Neural progenitor cell (in vitro differentiated cells): Measurements from ENCODE around the gene DOHH. TPM values are rescaled to one million over a fixed set of nuclear protein-coding genes. Genes with fewer than 3 reads are reported as not detected.
A peak's percentile ranks its signal among the peaks of the same experiment; 100 is the strongest.

Source experiments
- DNase-seq: peaks from one replicate; pipeline ENCODE4 v3.0.0-alpha.2; 2016; ENCODE audit warnings: low spot score
- H2AFZ ChIP-seq: fragments of 200-600 bp; sonication (generic); replicated peaks from 2 replicates; pipeline ENCODE4 v1.6.1; 2016; ENCODE audit warnings: antibody characterized with exemption
- H3F3A ChIP-seq: fragments of 200-600 bp; sonication (generic); 2 replicates; pipeline ENCODE4 v1.6.1; 2016; ENCODE audit warnings: antibody characterized with exemption, low read depth
- H3K27ac ChIP-seq: fragments of 200-600 bp; sonication (generic); 2 replicates; pipeline ENCODE4 v1.5.1; 2016; ENCODE audit warnings: mild to moderate bottlenecking
- H3K27me3 ChIP-seq: fragments of 200-600 bp; sonication (generic); 2 replicates; pipeline ENCODE4 v1.6.1; 2016; ENCODE audit warnings: mild to moderate bottlenecking, moderate library complexity
- H3K36me3 ChIP-seq: fragments of 200-600 bp; sonication (generic); 2 replicates; pipeline ENCODE4 v1.5.1; 2016
- H3K4me1 ChIP-seq: fragments of 200-600 bp; sonication (generic); 2 replicates; pipeline ENCODE4 v1.6.1; 2016; ENCODE audit warnings: mixed run types
- H3K4me2 ChIP-seq: fragments of 200-600 bp; sonication (generic); 2 replicates; pipeline ENCODE4 v1.6.1; 2016
- H3K4me3 ChIP-seq: fragments of 200-600 bp; sonication (generic); 2 replicates; pipeline ENCODE4 v1.5.1; 2016
- H3K79me2 ChIP-seq: fragments of 200-600 bp; sonication (generic); 2 replicates; pipeline ENCODE4 v1.6.1; 2016; ENCODE audit warnings: low read depth
- H3K9ac ChIP-seq: fragments of 200-600 bp; sonication (generic); 2 replicates; pipeline ENCODE4 v1.6.1; 2016
- H3K9me3 ChIP-seq: fragments of 200-600 bp; sonication (generic); 2 replicates; pipeline ENCODE4 v1.5.1; 2016; ENCODE audit warnings: low read depth
- H4K20me1 ChIP-seq: fragments of 200-600 bp; sonication (generic); 2 replicates; pipeline ENCODE4 v1.6.1; 2016; ENCODE audit warnings: low read depth
- H3K27ac Mint-ChIP-seq: 3 replicates; pipeline ENCODE4 v1.8.0; 2021; ENCODE audit warnings: mixed read lengths
- H3K27me3 Mint-ChIP-seq: 2 replicates; pipeline ENCODE4 v1.8.0; 2022; ENCODE audit warnings: low read depth, mild to moderate bottlenecking, inconsistent platforms, moderate library complexity, mixed read lengths; ENCODE audit not compliant: insufficient read depth
- H3K36me3 Mint-ChIP-seq: 3 replicates; pipeline ENCODE4 v1.8.0; 2021; ENCODE audit warnings: mixed read lengths
- H3K4me1 Mint-ChIP-seq: 3 replicates; pipeline ENCODE4 v1.8.0; 2021; ENCODE audit warnings: mixed read lengths
- H3K4me3 Mint-ChIP-seq: 3 replicates; pipeline ENCODE4 v1.8.0; 2021; ENCODE audit warnings: mild to moderate bottlenecking, moderate library complexity, mixed read lengths
- H3K9me3 Mint-ChIP-seq: 3 replicates; pipeline ENCODE4 v1.8.0; 2020; ENCODE audit warnings: mixed read lengths
- EZH2 ChIP-seq: fragments of 200-600 bp; sonication (generic); IDR thresholded peaks from 2 replicates; pipeline ENCODE4 v1.6.1; 2017; ENCODE audit warnings: antibody characterized with exemption, mild to moderate bottlenecking, moderate library complexity
- EZH2phosphoT487 ChIP-seq: fragments of 200-600 bp; sonication (generic); IDR thresholded peaks from 2 replicates; pipeline ENCODE4 v1.6.1; 2017; ENCODE audit warnings: antibody characterized with exemption
- total RNA-seq: library from RNA; depleted of rRNA; stranded (reverse); fragments of >200 nt; gene quantifications from 2 replicates; pipeline ENCODE4 v1.2.3, GENCODE V29; 2015; ENCODE audit warnings: low replicate concordance
- TF ChIP-seq, protein P1 (sequence below): fragments of 200-600 bp; sonication (generic); IDR thresholded peaks from 2 replicates; pipeline ENCODE4 v1.5.1; 2017; ENCODE audit warnings: antibody characterized with exemption, mild to moderate bottlenecking

The DOHH gene
- total RNA-seq, 1 donor from 2014 or later: 0.69 TPM

DNA sequence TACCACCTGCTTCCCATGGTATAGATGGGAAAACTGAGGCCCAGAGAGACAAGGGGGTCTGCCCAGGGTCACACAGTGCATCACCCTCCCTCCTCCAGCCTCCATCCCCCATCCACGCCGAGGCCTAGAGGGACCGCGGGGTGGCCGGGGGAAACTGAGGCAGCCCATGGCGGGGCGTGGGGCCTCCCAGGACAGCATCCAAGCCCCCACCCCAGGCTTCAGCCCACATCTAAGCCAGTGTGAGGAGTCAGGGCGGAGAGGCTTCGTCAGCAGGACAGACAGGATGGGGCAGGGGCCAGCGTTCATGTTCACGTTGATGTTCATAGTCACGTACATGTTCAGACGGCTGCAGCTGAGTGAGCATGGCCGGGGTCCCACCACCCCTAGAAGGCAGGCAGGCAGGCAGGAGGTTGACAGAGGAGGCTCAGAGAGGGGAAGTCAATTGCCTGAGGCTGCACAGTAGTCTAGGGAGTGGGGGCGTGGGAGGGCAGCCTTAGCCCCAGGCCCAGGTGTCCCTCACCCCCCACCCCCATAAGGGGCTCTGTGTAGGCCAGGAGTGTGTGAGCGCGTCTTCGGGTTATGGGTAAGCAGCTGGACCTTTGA is 43.4 kb downstream of the DOHH start:
- TF ChIP-seq, protein P1, sequence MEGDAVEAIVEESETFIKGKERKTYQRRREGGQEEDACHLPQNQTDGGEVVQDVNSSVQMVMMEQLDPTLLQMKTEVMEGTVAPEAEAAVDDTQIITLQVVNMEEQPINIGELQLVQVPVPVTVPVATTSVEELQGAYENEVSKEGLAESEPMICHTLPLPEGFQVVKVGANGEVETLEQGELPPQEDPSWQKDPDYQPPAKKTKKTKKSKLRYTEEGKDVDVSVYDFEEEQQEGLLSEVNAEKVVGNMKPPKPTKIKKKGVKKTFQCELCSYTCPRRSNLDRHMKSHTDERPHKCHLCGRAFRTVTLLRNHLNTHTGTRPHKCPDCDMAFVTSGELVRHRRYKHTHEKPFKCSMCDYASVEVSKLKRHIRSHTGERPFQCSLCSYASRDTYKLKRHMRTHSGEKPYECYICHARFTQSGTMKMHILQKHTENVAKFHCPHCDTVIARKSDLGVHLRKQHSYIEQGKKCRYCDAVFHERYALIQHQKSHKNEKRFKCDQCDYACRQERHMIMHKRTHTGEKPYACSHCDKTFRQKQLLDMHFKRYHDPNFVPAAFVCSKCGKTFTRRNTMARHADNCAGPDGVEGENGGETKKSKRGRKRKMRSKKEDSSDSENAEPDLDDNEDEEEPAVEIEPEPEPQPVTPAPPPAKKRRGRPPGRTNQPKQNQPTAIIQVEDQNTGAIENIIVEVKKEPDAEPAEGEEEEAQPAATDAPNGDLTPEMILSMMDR: no peak
- TF ChIP-seq EZH2phosphoT487 (no peak), EZH2 (no peak)
- H3K79me2 ChIP-seq: no peaks in the 10 kb centered on the region
- no peak overlapping the region for H2AFZ ChIP-seq
- DNase-seq: no peak
- H3K27ac Mint-ChIP-seq: no peak overlapping the region
- peaks cover 26% of the 10 kb centered on the region for H3K4me1 ChIP-seq
- no peaks in the 10 kb centered on the region for H3K9me3 Mint-ChIP-seq
- H3K4me3 Mint-ChIP-seq: no peak overlapping the region
- peaks cover 52% of the 10 kb centered on the region for H3K27me3 ChIP-seq
- no peaks in the 10 kb centered on the region for H3K9me3 ChIP-seq
- H3K36me3 ChIP-seq: no peaks in the 10 kb centered on the region
- H3K27ac ChIP-seq: no peak overlapping the region
- H3K4me2 ChIP-seq: peak overlapping the region; percentile 66
- peaks cover 17% of the 10 kb centered on the region for H3K4me1 Mint-ChIP-seq
- peaks cover 31% of the 10 kb centered on the region for H3K27me3 Mint-ChIP-seq
- H4K20me1 ChIP-seq: peaks cover under 1% of the 10 kb centered on the region
- H3K4me3 ChIP-seq: no peak overlapping the region
- H3K9ac ChIP-seq: no peak overlapping the region
- H3K36me3 Mint-ChIP-seq: no peaks in the 10 kb centered on the region
- peaks cover 13% of the 10 kb centered on the region for H3F3A ChIP-seq

DNA sequence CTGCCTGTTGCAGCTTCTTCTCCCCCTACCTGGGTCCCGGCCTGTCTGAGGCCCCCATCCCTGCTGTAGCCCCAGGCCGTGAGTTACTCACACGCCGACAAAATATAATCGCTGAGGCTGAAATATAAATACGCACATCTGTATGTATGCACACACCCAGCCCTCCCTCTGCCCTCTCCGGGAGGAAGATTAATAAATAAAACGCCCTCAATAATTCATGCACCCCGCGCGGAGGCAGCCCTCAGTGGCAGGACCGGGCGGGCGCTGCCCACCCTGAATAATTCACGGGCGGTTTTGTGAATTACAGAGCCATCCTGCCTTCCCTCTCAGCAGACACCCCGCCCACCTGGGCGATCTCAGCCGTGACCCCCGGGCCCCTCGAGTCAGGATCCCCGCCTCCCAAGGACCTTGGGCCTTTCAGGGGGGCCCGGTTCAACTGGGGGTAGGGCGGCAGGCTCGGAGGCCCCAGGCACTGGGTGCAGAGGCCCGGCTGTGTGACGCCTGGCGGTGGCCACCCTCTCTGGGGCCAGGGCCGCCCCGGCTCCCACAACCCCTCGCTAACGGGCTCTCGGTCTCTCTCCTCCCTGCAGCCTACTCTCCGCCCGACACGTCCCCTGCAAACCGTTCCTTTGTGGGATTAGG is 44.4 kb downstream of the DOHH start:
- H4K20me1 ChIP-seq: no peaks in the 10 kb centered on the region
- H3K79me2 ChIP-seq: no peaks in the 10 kb centered on the region
- H2AFZ ChIP-seq: no peak overlapping the region
- H3K4me3 Mint-ChIP-seq: peak overlapping the region; percentile 22
- no peak overlapping the region for H3K4me3 ChIP-seq
- H3K27me3 Mint-ChIP-seq: peaks cover 25% of the 10 kb centered on the region
- H3K4me1 Mint-ChIP-seq: peaks cover 17% of the 10 kb centered on the region
- no peak for DNase-seq
- peaks cover 26% of the 10 kb centered on the region for H3K4me1 ChIP-seq
- no peaks in the 10 kb centered on the region for H3K9me3 ChIP-seq
- H3K36me3 Mint-ChIP-seq: no peaks in the 10 kb centered on the region
- H3K9ac ChIP-seq: no peak overlapping the region
- TF ChIP-seq EZH2: no peak
- TF ChIP-seq, protein P1: no peak
- TF ChIP-seq EZH2phosphoT487: no peak
- peak overlapping the region; percentile 31 for H3K4me2 ChIP-seq
- H3K27me3 ChIP-seq: peaks cover 42% of the 10 kb centered on the region
- peaks cover 13% of the 10 kb centered on the region for H3F3A ChIP-seq
- H3K27ac ChIP-seq: no peak overlapping the region
- no peak overlapping the region for H3K27ac Mint-ChIP-seq
- no peaks in the 10 kb centered on the region for H3K36me3 ChIP-seq
- no peaks in the 10 kb centered on the region for H3K9me3 Mint-ChIP-seq

DNA sequence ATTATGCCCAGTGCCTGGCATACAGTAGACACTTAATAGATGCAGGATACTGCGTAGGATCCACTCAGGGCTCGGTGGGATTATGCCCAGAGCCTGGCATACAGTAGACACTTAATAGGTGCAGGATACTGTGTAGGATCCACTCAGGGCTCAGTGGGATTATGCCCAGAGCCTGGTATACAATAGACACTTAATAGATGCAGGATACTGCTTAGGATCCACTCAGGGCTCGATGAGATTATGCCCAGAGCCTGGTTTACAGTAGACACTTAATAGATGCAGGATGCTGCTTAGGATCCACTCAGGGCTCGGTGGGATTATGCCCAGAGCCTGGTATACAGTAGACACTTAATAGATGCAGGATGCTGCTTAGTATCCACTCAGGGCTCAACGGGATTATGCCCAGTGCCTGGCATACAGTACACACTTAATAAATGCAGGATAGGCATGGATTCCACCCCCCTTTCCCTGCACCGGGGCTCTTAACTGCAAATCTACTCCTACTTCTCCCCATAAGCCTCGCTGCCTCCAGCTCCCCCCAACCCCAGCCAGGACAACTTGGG is 45.0 kb downstream of the DOHH start:
- Histone ChIP-seq H3K4me1 (peaks cover 26% of the 10 kb centered on the region), H3F3A (peaks cover 13% of the 10 kb centered on the region), H3K9me3 (no peaks in the 10 kb centered on the region), H3K4me2 (no peak overlapping the region), H2AFZ (no peak overlapping the region), H4K20me1 (no peaks in the 10 kb centered on the region), H3K9ac (no peak overlapping the region), H3K27ac (no peak overlapping the region), H3K79me2 (no peaks in the 10 kb centered on the region), H3K36me3 (no peaks in the 10 kb centered on the region), H3K27me3 (peaks cover 36% of the 10 kb centered on the region), H3K4me3 (no peak overlapping the region)
- Mint-ChIP-seq H3K9me3 (no peaks in the 10 kb centered on the region), H3K27me3 (peaks cover 23% of the 10 kb centered on the region), H3K4me3 (no peak overlapping the region), H3K4me1 (peaks cover 17% of the 10 kb centered on the region), H3K36me3 (no peaks in the 10 kb centered on the region), H3K27ac (no peak overlapping the region)
- DNase-seq: no peak
- TF ChIP-seq, protein P1: no peak
- TF ChIP-seq EZH2phosphoT487 (no peak), EZH2 (no peak)
